Natural killer cell (primary cell): ENCODE measurements around the gene NREP. TPM values are rescaled to one million over a fixed set of nuclear protein-coding genes. Genes with fewer than 3 reads are reported as not detected.

ENCODE experiments used
- ATAC-seq, 3 donors: fragments of 150-1000 bp in 2 of 3; fragments of 200-7000 bp in 1 of 3; cut with Tn5 transposase; 1 replicate in 1 of 3; 2 replicates in 2 of 3; pipeline ENCODE4 v1.10.0; 2021; ENCODE audit warnings: mild to moderate bottlenecking in 2 of 3, moderate library complexity in 2 of 3
- DNase-seq, 2 donors: peaks; one replicate each; pipeline versions ENCODE4 v3.0.0 to v3.0.0-alpha.2; 2013 to 2021; ENCODE audit warnings: mixed read lengths in 1 of 2
- H3K27ac ChIP-seq: one replicate; pipeline ENCODE4 v1.5.1; 2013; ENCODE audit warnings: mild to moderate bottlenecking, low read length
- H3K27me3 ChIP-seq: one replicate; pipeline ENCODE4 v1.6.1; 2013; ENCODE audit warnings: low read length; ENCODE audit not compliant: control insufficient read depth, insufficient read depth
- H3K36me3 ChIP-seq: one replicate; pipeline ENCODE4 v1.6.1; 2013; ENCODE audit warnings: low read length; ENCODE audit not compliant: control insufficient read depth, insufficient read depth
- H3K4me1 ChIP-seq: one replicate; pipeline ENCODE4 v1.6.1; 2013; ENCODE audit warnings: low read length; ENCODE audit not compliant: control insufficient read depth, insufficient read depth
- H3K4me3 ChIP-seq: one replicate; pipeline ENCODE4 v1.5.1; 2013; ENCODE audit warnings: low read length
- H3K9me3 ChIP-seq: one replicate; pipeline ENCODE4 v1.6.1; 2013; ENCODE audit warnings: low read length; ENCODE audit not compliant: control insufficient read depth, insufficient read depth
- H3K27ac Mint-ChIP-seq, 2 donors: one replicate each; pipeline ENCODE4 v1.8.0; 2022; ENCODE audit warnings: mild to moderate bottlenecking in 2 of 2, mixed read lengths in 2 of 2, moderate library complexity in 1 of 2
- H3K27me3 Mint-ChIP-seq, 2 donors: one replicate each; pipeline ENCODE4 v1.8.0; 2022; ENCODE audit warnings: low read depth in 2 of 2, mixed read lengths in 2 of 2
- H3K36me3 Mint-ChIP-seq: one replicate; pipeline ENCODE4 v1.8.0; 2022; ENCODE audit warnings: mixed read lengths
- H3K4me1 Mint-ChIP-seq, 2 donors: one replicate each; pipeline ENCODE4 v1.8.0; 2022; ENCODE audit warnings: mixed read lengths in 2 of 2
- H3K4me3 Mint-ChIP-seq: one replicate; pipeline ENCODE4 v1.8.0; 2022; ENCODE audit warnings: mild to moderate bottlenecking, moderate library complexity, mixed read lengths
- H3K9me3 Mint-ChIP-seq, 2 donors: one replicate each; pipeline ENCODE4 v1.8.0; 2022; ENCODE audit warnings: mixed read lengths in 2 of 2
- WGBS: methylation state at CpG from one replicate; pipeline ENCODE4 v1.1.7; 2013; ENCODE audit warnings: missing lambda C conversion rate; ENCODE audit not compliant: insufficient coverage; 5-methylcytosine and 5-hydroxymethylcytosine counted together
- intact Hi-C: fragments of 100-400 bp; cut with micrococcal nuclease; formaldehyde crosslinking; loops from one replicate; pipeline ENCODE4 v1.14.2; 2022
- total RNA-seq, 4 donors: library from RNA; stranded (reverse); fragments of 120-200 nt in 1 of 4; gene quantifications; one replicate each; pipeline versions ENCODE4 v1.2.3 to v1.2.4, GENCODE V29; 2013 to 2022
- TF ChIP-seq, protein P1 (sequence below): fragments of 200-600 bp; IDR thresholded peaks from one replicate; pipeline ENCODE4 v1.8.0; 2022; ENCODE audit warnings: antibody characterized with exemption

Gene NREP
- total RNA-seq, 3 donors from 2014 or later (not counting 1 experiment from before 2014, with no cell fraction given), result 7.6 to 9.9 (median 8.4) TPM

DNA sequence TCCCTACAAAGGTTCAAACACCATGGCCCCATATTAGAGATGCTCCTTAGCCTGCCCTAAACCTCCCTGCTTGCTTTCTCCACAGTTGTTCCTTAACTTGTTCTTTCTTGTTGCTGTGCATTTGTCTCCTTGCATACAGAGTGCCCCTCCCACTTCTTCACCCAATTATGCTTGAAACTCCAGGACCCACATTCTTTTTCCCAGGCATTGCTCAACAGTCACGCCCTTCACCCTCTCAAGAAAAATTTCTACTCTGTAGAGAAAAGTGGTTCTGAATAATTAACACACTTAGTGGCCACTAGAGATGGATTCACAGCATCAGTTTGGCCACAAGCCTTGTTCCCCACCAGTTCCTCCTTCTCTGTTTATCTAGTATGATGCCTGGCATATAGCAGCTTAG lies 57.7 kb downstream of the NREP start:
- H3K27me3 ChIP-seq, result no peaks in the 10 kb centered on the region
- Mint-ChIP-seq H3K4me3 (no peak overlapping the region), H3K9me3 (no peaks in the 10 kb centered on the region), H3K27me3 (peaks cover 0 to 4% of the 10 kb centered on the region in 2 donors), H3K36me3 (no peaks in the 10 kb centered on the region), H3K27ac (no peak overlapping the region), H3K4me1 (peaks cover 11 to 19% of the 10 kb centered on the region in 2 donors)
- H3K27ac ChIP-seq, result no peak overlapping the region
- intact Hi-C loops, result no loop called here
- no peak overlapping the region for H3K4me3 ChIP-seq
- H3K9me3 ChIP-seq, result no peaks in the 10 kb centered on the region
- ATAC-seq (no peak), DNase-seq (no peak)
- peaks cover 6% of the 10 kb centered on the region for H3K4me1 ChIP-seq
- no peaks in the 10 kb centered on the region for H3K36me3 ChIP-seq
- TF ChIP-seq, protein P1, sequence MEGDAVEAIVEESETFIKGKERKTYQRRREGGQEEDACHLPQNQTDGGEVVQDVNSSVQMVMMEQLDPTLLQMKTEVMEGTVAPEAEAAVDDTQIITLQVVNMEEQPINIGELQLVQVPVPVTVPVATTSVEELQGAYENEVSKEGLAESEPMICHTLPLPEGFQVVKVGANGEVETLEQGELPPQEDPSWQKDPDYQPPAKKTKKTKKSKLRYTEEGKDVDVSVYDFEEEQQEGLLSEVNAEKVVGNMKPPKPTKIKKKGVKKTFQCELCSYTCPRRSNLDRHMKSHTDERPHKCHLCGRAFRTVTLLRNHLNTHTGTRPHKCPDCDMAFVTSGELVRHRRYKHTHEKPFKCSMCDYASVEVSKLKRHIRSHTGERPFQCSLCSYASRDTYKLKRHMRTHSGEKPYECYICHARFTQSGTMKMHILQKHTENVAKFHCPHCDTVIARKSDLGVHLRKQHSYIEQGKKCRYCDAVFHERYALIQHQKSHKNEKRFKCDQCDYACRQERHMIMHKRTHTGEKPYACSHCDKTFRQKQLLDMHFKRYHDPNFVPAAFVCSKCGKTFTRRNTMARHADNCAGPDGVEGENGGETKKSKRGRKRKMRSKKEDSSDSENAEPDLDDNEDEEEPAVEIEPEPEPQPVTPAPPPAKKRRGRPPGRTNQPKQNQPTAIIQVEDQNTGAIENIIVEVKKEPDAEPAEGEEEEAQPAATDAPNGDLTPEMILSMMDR, result no peak
- whole genome bisulfite sequencing, result no CpG with 5 or more reads among the region's 1 CpG

DNA sequence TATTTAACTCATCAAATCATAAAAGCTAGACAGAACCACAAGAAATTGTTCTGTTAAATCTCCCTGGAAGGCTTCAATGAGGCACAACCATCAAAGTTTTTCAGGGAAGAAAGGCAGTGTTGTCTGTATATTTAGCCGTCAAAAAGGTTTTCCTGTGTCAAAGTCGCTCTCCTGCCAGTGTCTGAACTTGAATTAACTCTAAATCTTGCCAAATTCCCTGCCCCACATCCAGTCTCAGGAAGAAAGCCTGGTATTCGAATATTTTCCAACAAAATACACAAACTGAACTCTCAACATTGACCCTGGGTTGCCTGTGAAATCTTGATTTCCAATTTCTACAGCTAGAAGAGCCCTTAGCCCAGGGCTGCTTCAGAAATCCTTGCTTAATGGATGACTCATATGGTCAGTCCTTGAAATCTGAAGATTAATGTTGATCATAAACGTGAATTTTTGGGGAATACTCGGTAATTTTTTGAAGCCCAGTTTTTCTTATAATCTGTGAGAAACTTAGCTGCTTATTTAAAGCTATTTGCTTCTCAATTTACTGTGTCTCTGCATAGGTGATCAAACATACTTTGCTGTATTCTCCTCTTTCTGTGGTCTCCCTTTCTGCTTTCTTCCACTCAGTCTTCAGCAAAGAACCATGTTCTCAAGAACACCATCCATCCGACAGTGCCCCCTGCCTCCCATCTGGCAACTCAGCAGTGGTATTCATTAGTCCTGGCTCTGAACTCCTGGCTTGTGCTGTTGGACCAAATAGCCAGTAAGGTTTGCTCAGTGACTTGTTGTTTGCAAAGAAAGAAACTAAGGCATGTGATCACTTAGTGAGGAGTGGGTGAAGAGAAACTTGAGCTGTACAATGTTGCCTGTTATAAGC lies 58.9 kb downstream of the NREP start:
- 75% methylated on average over 6 of the region's 6 CpGs for WGBS
- no peak overlapping the region for H3K4me3 Mint-ChIP-seq
- no peak overlapping the region for H3K27ac ChIP-seq
- H3K4me1 ChIP-seq, result no peaks in the 10 kb centered on the region
- H3K36me3 Mint-ChIP-seq, result no peaks in the 10 kb centered on the region
- intact Hi-C loops, result no loop called here
- H3K4me1 Mint-ChIP-seq, result peaks cover 0 to 7% of the 10 kb centered on the region in 2 donors
- H3K4me3 ChIP-seq, result no peak overlapping the region
- ATAC-seq (no peak), DNase-seq (no peak)
- no peaks in the 10 kb centered on the region for H3K9me3 ChIP-seq
- no peaks in the 10 kb centered on the region for H3K27me3 ChIP-seq
- H3K27me3 Mint-ChIP-seq, result peaks cover 0 to 4% of the 10 kb centered on the region in 2 donors
- TF ChIP-seq, protein P1, result no peak
- H3K27ac Mint-ChIP-seq, result no peak overlapping the region
- H3K36me3 ChIP-seq, result no peaks in the 10 kb centered on the region
- no peaks in the 10 kb centered on the region for H3K9me3 Mint-ChIP-seq

DNA sequence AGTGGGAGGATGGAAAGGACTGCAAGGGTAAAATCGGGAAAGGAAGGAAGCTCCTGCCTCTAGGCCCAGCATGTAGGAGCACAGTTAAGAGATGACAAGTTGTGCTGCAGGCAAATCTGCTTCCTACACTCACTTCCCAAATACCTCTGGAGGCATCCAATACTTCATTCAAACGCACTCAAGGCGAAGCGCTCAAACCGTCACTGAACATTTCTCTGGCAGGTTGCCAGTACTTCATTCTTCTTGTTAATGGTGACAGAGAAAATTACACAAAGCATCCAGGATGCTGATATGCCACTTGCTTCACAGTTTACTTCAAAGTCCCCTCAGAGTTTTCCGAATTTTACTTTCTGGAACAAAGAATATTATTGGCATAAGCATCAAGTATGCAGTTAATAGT lies 59.8 kb downstream of the NREP start:
- DNase-seq, result no peak
- H3K27me3 Mint-ChIP-seq, result peaks cover 0 to 8% of the 10 kb centered on the region in 2 donors
- WGBS, result 59% methylated on average over 6 of the region's 6 CpGs
- H3K27ac ChIP-seq, result no peak overlapping the region
- ATAC-seq, result no peak
- H3K36me3 Mint-ChIP-seq, result no peaks in the 10 kb centered on the region
- H3K4me3 Mint-ChIP-seq, result no peak overlapping the region
- H3K27ac Mint-ChIP-seq, result no peak overlapping the region
- no peaks in the 10 kb centered on the region for H3K27me3 ChIP-seq
- no peaks in the 10 kb centered on the region for H3K36me3 ChIP-seq
- no peaks in the 10 kb centered on the region for H3K9me3 Mint-ChIP-seq
- no peaks in the 10 kb centered on the region for H3K4me1 ChIP-seq
- no peaks in the 10 kb centered on the region for H3K4me1 Mint-ChIP-seq
- no peak overlapping the region for H3K4me3 ChIP-seq
- no peaks in the 10 kb centered on the region for H3K9me3 ChIP-seq
- intact Hi-C loops, result no loop called here
- TF ChIP-seq, protein P1, result no peak
